B cell (primary cell): ENCODE data around the gene STK11. TPM values are rescaled to one million over a fixed set of nuclear protein-coding genes. Genes with fewer than 3 reads are reported as not detected.
A peak's percentile ranks its signal among the peaks of the same experiment; 100 is the strongest.

Experiments used
- ATAC-seq: fragments of 200-7000 bp; cut with Tn5 transposase; one replicate; pipeline ENCODE4 v1.10.0; 2021; ENCODE audit warnings: low read depth, mild to moderate bottlenecking, moderate number of reproducible peaks, moderate library complexity
- CTCF ChIA-PET: fragments of 350-600 bp; sonication (Branson Sonifier 250); formaldehyde crosslinking; loops from one replicate; lab custom pipeline; 2021; ENCODE audit warnings: antibody characterized with exemption, inconsistent platforms; lab: Charles Lee
- POLR2A ChIA-PET: fragments of 350-600 bp; sonication (Branson Sonifier 250); formaldehyde crosslinking; loops from one replicate; lab custom pipeline; 2021; ENCODE audit warnings: antibody characterized with exemption; lab: Charles Lee
- DNase-seq: peaks from one replicate; pipeline ENCODE4 v3.0.0; 2013
- H2AFZ ChIP-seq: 2 replicates; pipeline ENCODE4 v1.6.1; 2012; ENCODE audit warnings: mild to moderate bottlenecking, low read depth, low read length; ENCODE audit not compliant: insufficient read depth, poor library complexity, severe bottlenecking
- H3K27ac ChIP-seq, 2 donors: 1 replicate in 1 of 2; 2 replicates in 1 of 2; pipeline ENCODE4 v1.5.1; 2012 to 2013; ENCODE audit warnings: low read length in 2 of 2, mild to moderate bottlenecking in 2 of 2, moderate library complexity in 1 of 2
- H3K27me3 ChIP-seq, 4 experiments: fragments of 200-600 bp in 1 of 4; sonication (generic) in 1 of 4; replicated peaks in 1 of 4; 1 replicate in 2 of 4; 2 replicates in 2 of 4; pipeline versions ENCODE4 v1.6.1 to v1.7.0; 2013 to 2016; ENCODE audit warnings: low read length in 3 of 4, mild to moderate bottlenecking in 2 of 4, mixed read lengths in 1 of 4, moderate library complexity in 1 of 4; ENCODE audit not compliant: insufficient read depth in 4 of 4, control insufficient read depth in 3 of 4; ENCODE audit errors: control extremely low read depth in 1 of 4
- H3K36me3 ChIP-seq, 2 experiments: replicated peaks in 1 of 2; 1 replicate in 1 of 2; 2 replicates in 1 of 2; pipeline versions ENCODE4 v1.6.1 to v1.7.1; 2013; ENCODE audit warnings: low read length in 1 of 2; ENCODE audit not compliant: insufficient read depth in 2 of 2, control insufficient read depth in 1 of 2; ENCODE audit errors: control extremely low read depth in 1 of 2, extremely low read depth in 1 of 2
- H3K4me1 ChIP-seq, 2 donors: fragments of 200-600 bp in 1 of 2; sonication (generic) in 1 of 2; 1 replicate in 1 of 2; 2 replicates in 1 of 2; pipeline versions ENCODE4 v1.5.1 to v1.6.1; 2013 to 2017; ENCODE audit warnings: low read length in 2 of 2; ENCODE audit not compliant: control insufficient read depth in 2 of 2, insufficient read depth in 2 of 2
- H3K4me2 ChIP-seq: replicated peaks from 2 replicates; pipeline ENCODE3; 2012; ENCODE audit warnings: mild to moderate bottlenecking, low read depth, low read length; ENCODE audit not compliant: poor library complexity, severe bottlenecking
- H3K4me3 ChIP-seq, 5 experiments: fragments of 200-600 bp in 1 of 5; sonication (generic) in 1 of 5; 1 replicate in 3 of 5; 2 replicates in 2 of 5; pipeline versions ENCODE4 v1.5.1 to v1.7.0; 2011 to 2016; ENCODE audit warnings: low read length in 4 of 5, mild to moderate bottlenecking in 4 of 5, low read depth in 2 of 5, control low read depth in 1 of 5, moderate library complexity in 1 of 5; ENCODE audit not compliant: insufficient read depth in 1 of 5; ENCODE audit errors: control extremely low read depth in 1 of 5, extremely low read depth in 1 of 5
- H3K79me2 ChIP-seq: fragments of 200-600 bp; sonication (generic); one replicate; pipeline ENCODE4 v1.6.0; 2016; ENCODE audit warnings: low read length; ENCODE audit not compliant: control insufficient read depth, insufficient read depth
- H3K9ac ChIP-seq: fragments of 200-600 bp; sonication (generic); 2 replicates; pipeline ENCODE4 v1.6.1; 2017; ENCODE audit warnings: mild to moderate bottlenecking, low read length, moderate library complexity
- H3K9me3 ChIP-seq, 3 donors: one replicate each; pipeline versions ENCODE4 v1.6.1 to v1.7.1; 2013; ENCODE audit warnings: low read length in 2 of 3; ENCODE audit not compliant: control insufficient read depth in 2 of 3, insufficient read depth in 1 of 3; ENCODE audit errors: control extremely low read depth in 1 of 3
- H4K20me1 ChIP-seq: 2 replicates; pipeline ENCODE4 v1.6.0; 2012; ENCODE audit warnings: mild to moderate bottlenecking, low read length; ENCODE audit not compliant: insufficient read depth, control insufficient read depth, poor library complexity, severe bottlenecking
- H3K27ac Mint-ChIP-seq: one replicate; pipeline ENCODE4 v1.8.0; 2021; ENCODE audit warnings: mixed read lengths
- H3K27me3 Mint-ChIP-seq: one replicate; pipeline ENCODE4 v1.8.0; 2021; ENCODE audit warnings: mixed read lengths
- H3K4me1 Mint-ChIP-seq: one replicate; pipeline ENCODE4 v1.8.0; 2021; ENCODE audit warnings: mixed read lengths
- H3K4me3 Mint-ChIP-seq: one replicate; pipeline ENCODE4 v1.8.0; 2021; ENCODE audit warnings: mixed read lengths
- H3K9me3 Mint-ChIP-seq: one replicate; pipeline ENCODE4 v1.8.0; 2022; ENCODE audit warnings: mixed read lengths; ENCODE audit not compliant: insufficient read depth
- CTCF ChIP-seq: fragments of 200-600 bp; IDR thresholded peaks from one replicate; pipeline ENCODE4 v1.8.0; 2022; ENCODE audit warnings: antibody characterized with exemption, mild to moderate bottlenecking
- EZH2 ChIP-seq: IDR thresholded peaks from 2 replicates; pipeline ENCODE4 v1.6.1; 2012; ENCODE audit warnings: borderline replicate concordance, low read depth, mild to moderate bottlenecking, moderate library complexity, low read length; ENCODE audit not compliant: insufficient read depth, poor library complexity, severe bottlenecking
- WGBS: methylation state at CpG from one replicate; pipeline ENCODE4 v1.1.5; 2013; ENCODE audit warnings: missing lambda C conversion rate; ENCODE audit not compliant: insufficient coverage; 5-methylcytosine and 5-hydroxymethylcytosine counted together
- intact Hi-C: fragments of 100-400 bp; cut with micrococcal nuclease; formaldehyde crosslinking; loops from one replicate; pipeline ENCODE4 v1.10.0; 2022
- polyA plus RNA-seq: library from polyadenylated mRNA; depleted of rRNA; stranded (reverse); fragments of >200 nt; gene quantifications from 2 replicates; pipeline ENCODE4 v1.2.3, GENCODE V29; 2012
- total RNA-seq, 2 donors: library from RNA; stranded (reverse); fragments of 120-200 nt in 1 of 2; gene quantifications; 1 replicate in 1 of 2; 2 replicates in 1 of 2; pipeline versions ENCODE4 v1.2.3 to v1.2.4, GENCODE V29; 2013 to 2022

STK11 gene
- total and polyA plus RNA-seq, 2 donors (not counting 1 experiment from before 2014, with no cell fraction given), result 87.9 to 89.9 TPM

GRCh38 chr19:1272423-1273262 is 67.1 kb downstream of the STK11 start:
- H2AFZ ChIP-seq, result no peak overlapping the region
- no peak for DNase-seq
- no peak for ATAC-seq
- no peak overlapping the region for H3K4me3 ChIP-seq
- H3K4me2 ChIP-seq, result no peak overlapping the region
- intact Hi-C loops, result no loop called here
- H3K4me3 Mint-ChIP-seq, result peak overlapping the region; percentile 52
- no peak overlapping the region for H3K27ac ChIP-seq
- no peak for TF ChIP-seq EZH2
- no peak for TF ChIP-seq CTCF
- POLR2A ChIA-PET, result interaction anchor here (1.5 to 2.3 kb wide), 2 partner anchors 11 to 20 kb away, joined by 5 to 9 read pairs; no protein-coding TSS in a partner anchor
- H3K27me3 Mint-ChIP-seq, result no peaks in the 10 kb centered on the region
- H3K36me3 ChIP-seq, result peaks cover 9 to 51% of the 10 kb centered on the region in 2 experiments
- H3K9me3 Mint-ChIP-seq, result no peaks in the 10 kb centered on the region
- no peak overlapping the region for H3K9ac ChIP-seq
- no peaks in the 10 kb centered on the region for H3K27me3 ChIP-seq
- peaks cover 80% of the 10 kb centered on the region for H4K20me1 ChIP-seq
- CTCF ChIA-PET, result interaction anchor here (0.9 to 6.1 kb wide), 2 partner anchors 28 to 32 kb away, joined by 3 to 51 read pairs; no protein-coding TSS in a partner anchor
- no peaks in the 10 kb centered on the region for H3K9me3 ChIP-seq
- H3K27ac Mint-ChIP-seq, result peak overlapping the region; percentile 72
- peaks cover 83% of the 10 kb centered on the region for H3K79me2 ChIP-seq
- 86% methylated on average over 25 of the region's 33 CpGs for WGBS
- peaks cover 61% of the 10 kb centered on the region for H3K4me1 Mint-ChIP-seq
- H3K4me1 ChIP-seq, result peaks cover 57 to 79% of the 10 kb centered on the region in 2 donors
